ENCODE measurements around the gene FAM111A. TPM values are rescaled to one million over a fixed set of nuclear protein-coding genes. Genes with fewer than 3 reads are reported as not detected.

FAM111A gene
- total and polyA plus RNA-seq, 10 of the 15 experiments (the other 5 are each of a cell fraction or from before 2014, with no cell fraction given): 26.6 to 95.0 (median 67.5) TPM

DNA sequence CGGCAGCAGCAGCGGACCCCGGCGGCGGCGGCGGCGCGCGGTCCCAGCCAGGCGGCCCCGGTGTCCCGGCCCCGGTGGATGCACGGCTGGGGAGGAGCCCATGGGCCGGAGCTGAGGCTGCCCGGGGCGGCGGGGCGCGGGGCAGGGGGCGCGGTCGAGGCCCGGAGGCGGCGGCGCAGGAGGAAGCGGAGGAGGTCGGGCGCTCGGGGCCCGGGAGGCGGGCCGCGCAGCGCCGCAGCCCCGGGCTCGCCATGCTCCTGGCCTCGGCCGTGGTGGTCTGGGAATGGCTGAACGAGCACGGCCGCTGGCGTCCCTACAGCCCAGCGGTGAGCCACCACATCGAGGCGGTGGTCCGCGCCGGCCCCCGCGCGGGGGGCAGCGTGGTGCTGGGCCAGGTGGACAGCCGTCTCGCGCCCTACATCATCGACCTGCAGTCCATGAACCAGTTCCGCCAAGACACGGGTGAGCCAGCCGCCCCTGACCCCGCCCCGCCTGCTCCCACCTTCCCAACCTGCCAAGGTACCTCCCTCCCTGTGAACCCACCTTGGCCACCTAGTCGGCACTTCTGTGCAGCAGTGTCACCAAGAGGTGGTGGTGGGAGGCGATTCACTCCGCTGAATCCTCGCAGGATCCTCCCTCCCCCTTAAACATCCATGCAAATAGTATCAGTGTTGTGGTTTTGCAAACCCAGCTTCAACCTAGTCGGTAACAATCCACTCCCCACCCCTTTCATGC, 29.9 kb downstream of the FAM111A start (continued):
- no peak for TF ChIP-seq E2F8 (IDR thresholded peaks at IDR 0.05; ENCODE audit: low read depth, partially characterized antibody)
- TF ChIP-seq CEBPB (IDR thresholded peaks at IDR 0.05; ENCODE audit: borderline replicate concordance in 1 of 2, low read depth in 2 of 2, low read length in 2 of 2): no peak
- no peak for TF ChIP-seq FOS (IDR thresholded peaks at IDR 0.05; ENCODE audit: borderline replicate concordance, extremely low read depth, insufficient read length)
- TF ChIP-seq JUNB (IDR thresholded peaks at IDR 0.05): no peak
- 0 out of 4 replicates have a peak, but pooled peaks of 1 of the 2 experiments have one; percentile 37 for TF ChIP-seq EP300 (IDR thresholded peaks at IDR 0.05; ENCODE audit: borderline replicate concordance in 1 of 2, control insufficient read depth in 1 of 2, low read depth in 2 of 2, low read length in 2 of 2)
- no peak for TF ChIP-seq KDM1A (IDR thresholded peaks at IDR 0.05; ENCODE audit: borderline replicate concordance)
- TF ChIP-seq EED (IDR thresholded peaks at IDR 0.05; ENCODE audit: low read depth): no peak
- TF ChIP-seq, protein P1, sequence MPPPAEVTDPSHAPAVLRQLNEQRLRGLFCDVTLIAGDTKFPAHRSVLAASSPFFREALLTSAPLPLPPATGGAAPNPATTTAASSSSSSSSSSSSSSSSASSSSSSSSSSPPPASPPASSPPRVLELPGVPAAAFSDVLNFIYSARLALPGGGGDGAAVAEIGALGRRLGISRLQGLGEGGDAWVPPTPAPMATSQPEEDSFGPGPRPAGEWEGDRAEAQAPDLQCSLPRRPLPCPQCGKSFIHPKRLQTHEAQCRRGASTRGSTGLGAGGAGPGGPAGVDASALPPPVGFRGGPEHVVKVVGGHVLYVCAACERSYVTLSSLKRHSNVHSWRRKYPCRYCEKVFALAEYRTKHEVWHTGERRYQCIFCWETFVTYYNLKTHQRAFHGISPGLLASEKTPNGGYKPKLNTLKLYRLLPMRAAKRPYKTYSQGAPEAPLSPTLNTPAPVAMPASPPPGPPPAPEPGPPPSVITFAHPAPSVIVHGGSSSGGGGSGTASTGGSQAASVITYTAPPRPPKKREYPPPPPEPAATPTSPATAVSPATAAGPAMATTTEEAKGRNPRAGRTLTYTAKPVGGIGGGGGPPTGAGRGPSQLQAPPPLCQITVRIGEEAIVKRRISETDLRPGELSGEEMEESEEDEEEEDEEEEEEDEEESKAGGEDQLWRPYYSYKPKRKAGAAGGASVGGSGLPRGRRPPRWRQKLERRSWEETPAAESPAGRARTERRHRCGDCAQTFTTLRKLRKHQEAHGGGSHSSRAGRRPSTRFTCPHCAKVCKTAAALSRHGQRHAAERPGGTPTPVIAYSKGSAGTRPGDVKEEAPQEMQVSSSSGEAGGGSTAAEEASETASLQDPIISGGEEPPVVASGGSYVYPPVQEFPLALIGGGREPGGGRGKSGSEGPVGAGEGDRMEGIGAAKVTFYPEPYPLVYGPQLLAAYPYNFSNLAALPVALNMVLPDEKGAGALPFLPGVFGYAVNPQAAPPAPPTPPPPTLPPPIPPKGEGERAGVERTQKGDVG (CRISPR knock-in tag; IDR thresholded peaks at IDR 0.05): no peak
- TF ChIP-seq NFXL1 (IDR thresholded peaks at IDR 0.05; ENCODE audit: borderline replicate concordance): no peak
- peak; percentile 32; the same call in 1 of the 2 replicates for TF ChIP-seq TCF12 (IDR thresholded peaks at IDR 0.05; ENCODE audit: low read depth, low read length)
- TF ChIP-seq SMC3 (IDR thresholded peaks at IDR 0.05; ENCODE audit: borderline replicate concordance, low read length): 0 out of 2 replicates have a peak, but pooled peaks have one; percentile 8
- no peak; the same call in 1 of the 2 replicates for TF ChIP-seq NKRF (conservative IDR thresholded peaks at IDR 0.05)
- TF ChIP-seq FOXM1 (IDR thresholded peaks at IDR 0.05; ENCODE audit: low read depth, low read length): no peak
- TF ChIP-seq NFYB (IDR thresholded peaks at IDR 0.05; ENCODE audit: insufficient read depth, low read depth, low read length): no peak
- no peak for TF ChIP-seq HDAC2 (IDR thresholded peaks at IDR 0.05)
- TF ChIP-seq PML (IDR thresholded peaks at IDR 0.05; ENCODE audit: low read length): no peak; the same call in 1 of the 2 replicates
- TF ChIP-seq MTA3 (IDR thresholded peaks at IDR 0.05; ENCODE audit: borderline replicate concordance, low read length): no peak
- no peak for TF ChIP-seq MYB (IDR thresholded peaks at IDR 0.05; ENCODE audit: borderline replicate concordance, low read depth, low read length)
- TF ChIP-seq MEF2B (IDR thresholded peaks at IDR 0.05; ENCODE audit: partially characterized antibody, poor library complexity, severe bottlenecking): no peak
- no peak for TF ChIP-seq EZH2 (IDR thresholded peaks at IDR 0.05; ENCODE audit: borderline replicate concordance, control insufficient read depth, low read depth, low read length)
- no peak for TF ChIP-seq RELA (IDR thresholded peaks at IDR 0.05; ENCODE audit: borderline replicate concordance, partially characterized antibody)

All from GM12878 (cell line).